GM19467 (cell line): ENCODE data around the gene BPIFA1.

ENCODE experiments used
- ATAC-seq: cut with Tn5 transposase; IDR thresholded peaks from one replicate; pipeline ENCODE4 v1.9.1; 2021; ENCODE audit warnings: mild to moderate bottlenecking, moderate library complexity; ENCODE audit not compliant: unreplicated experiment

The BPIFA1 gene

GRCh38 chr20:33239979-33240736, 4.4 kb downstream of the BPIFA1 start:
- ATAC-seq, result no peak

DNA sequence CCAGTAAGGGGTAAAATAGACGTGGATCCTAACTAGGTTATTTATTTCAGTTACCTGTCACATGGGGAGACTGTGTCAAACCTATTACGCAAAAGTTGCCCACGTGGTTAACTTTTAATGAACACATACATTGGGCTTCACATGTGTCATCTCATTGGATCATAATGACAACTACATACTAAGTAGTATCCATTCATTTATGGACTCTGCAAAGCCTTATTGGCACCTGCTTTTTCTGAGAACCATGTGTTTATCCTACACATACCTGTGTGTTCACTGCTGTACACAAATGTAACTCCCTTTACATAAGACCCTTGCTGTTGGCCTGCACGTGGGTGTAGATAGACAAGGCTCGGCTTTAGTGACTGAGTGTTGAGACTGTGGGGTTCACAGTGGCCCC, 5.1 kb downstream of the BPIFA1 start:
- no peak for ATAC-seq

GRCh38 chr20:33242319-33243100, 6.7 kb downstream of the BPIFA1 start:
- ATAC-seq, result no peak

DNA sequence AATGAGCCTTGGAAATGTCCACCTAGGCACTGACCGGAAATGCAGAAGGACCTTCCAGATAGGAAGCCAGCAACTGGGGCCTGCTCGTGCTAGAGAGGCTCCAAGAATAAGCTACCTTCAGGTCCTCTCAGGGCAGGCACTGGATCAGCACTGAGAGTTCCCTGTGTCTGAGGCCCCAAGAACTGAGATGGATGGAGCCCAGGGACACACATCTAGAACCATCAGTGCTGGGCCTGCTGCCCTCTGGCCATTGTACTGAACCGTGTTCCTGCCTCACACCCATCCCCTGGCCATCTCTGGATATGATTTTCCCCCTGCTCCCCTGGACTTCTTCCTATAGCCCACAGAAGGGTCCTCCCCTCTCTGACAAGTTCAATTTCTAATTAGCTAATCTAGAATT, 10.3 kb downstream of the BPIFA1 start:
- ATAC-seq, result no peak

- ATAC-seq, result no peak
These were observed 13.7 kb downstream of the BPIFA1 start for GRCh38 chr20:33249456-33249855.

GRCh38 chr20:33250666-33251065, 14.9 kb downstream of the BPIFA1 start:
- ATAC-seq, result no peak

DNA sequence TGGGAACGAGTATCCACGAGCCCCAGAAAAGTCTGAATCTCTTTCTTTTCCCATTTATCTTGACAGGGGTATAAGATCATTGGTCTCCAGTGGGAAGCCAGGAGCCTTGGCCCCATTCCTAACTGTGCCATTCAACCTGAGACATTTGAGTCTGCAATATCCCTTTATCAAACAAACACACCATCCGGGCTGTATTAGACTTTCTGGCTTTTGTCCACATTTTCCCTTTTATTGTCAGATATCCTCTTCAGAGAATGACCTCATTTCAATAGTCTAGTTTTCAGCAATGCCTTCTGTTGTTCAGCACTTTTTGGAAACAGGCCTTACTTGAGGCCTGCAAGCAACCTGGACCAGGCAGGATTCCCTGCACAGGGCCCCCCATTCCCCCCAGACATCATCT, 15.7 kb downstream of the BPIFA1 start:
- no peak for ATAC-seq

DNA sequence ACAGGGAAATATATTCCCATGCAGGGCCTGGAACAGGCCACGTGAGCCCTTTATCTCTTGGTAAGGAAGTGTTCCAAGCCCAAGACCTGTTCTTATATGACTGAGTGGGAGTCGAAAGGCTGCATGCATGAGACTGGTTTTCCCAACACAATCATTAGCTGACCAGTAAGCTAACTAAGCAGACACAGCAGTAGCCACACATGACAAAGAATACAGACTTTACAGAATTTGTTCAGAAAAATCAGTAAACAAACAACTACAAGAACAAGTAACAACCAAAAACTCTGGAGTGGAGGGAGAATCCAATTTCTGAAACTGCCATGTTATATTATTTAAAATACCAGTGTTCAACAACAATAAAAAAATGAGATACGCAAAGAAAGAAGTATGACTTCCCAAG, 16.7 kb downstream of the BPIFA1 start:
- no peak for ATAC-seq

GRCh38 chr20:33255005-33255404, 19.2 kb downstream of the BPIFA1 start:
- ATAC-seq, result no peak

DNA sequence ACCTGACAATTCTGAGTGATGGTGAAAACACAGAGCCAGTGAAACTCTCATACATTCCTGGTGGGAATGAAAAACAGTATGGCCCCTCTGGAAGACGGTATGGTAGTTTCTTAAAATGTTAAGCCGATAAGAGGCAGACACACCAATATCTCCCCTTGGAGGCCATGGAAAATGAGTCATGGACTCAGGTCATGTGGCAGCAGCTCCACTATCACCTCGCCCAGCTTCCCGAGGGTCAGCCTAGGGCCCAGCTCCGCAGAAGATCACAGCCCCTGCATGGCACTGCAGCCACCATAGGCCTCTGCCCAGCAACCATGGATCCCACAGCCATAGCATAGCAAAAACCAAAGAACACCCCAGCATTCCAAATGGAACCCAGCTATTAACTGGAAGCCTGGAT, 21.4 kb downstream of the BPIFA1 start:
- no peak for ATAC-seq

GRCh38 chr20:33259371-33259770, 23.6 kb downstream of the BPIFA1 start:
- no peak for ATAC-seq

DNA sequence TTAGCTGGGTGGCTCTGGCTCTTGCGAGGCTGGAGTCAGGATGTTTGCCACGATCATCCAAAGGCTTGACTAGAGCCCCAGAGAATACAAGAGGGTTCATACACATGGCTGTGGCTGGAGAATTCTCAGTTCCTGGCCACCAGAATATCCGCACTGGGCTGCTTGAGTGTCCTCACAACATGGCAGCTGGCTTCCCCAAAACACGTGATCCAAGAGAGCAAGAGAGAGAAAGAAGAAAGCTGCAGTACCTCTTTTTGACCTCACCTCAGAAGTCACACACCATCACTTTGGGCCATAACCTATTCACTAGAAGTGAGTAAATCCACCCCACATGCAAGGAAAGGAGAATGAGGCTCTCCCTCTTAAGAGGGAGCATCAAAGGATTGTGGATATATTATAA, 25.7 kb downstream of the BPIFA1 start:
- ATAC-seq, result no peak

DNA sequence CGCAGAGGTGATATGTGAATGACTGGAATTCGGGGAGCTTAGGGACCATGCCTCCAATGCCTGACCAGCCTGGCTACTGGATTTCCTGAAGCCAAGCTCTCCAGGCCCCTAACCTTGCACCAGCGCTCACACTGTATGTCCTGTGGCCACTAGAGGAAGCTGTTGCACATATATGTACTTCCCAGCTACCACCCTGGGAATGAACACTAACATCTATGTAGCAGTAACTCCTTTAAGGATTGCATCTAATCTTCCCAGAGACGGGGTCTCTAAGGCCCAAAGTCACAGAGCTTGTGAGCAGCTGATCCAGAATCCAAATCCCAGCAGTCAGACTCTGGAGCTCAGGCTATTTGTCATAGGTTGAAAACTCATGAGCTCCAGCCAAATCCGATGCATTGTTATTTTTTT, 26.9 kb downstream of the BPIFA1 start:
- no peak for ATAC-seq

- ATAC-seq, result no peak
These were observed 28.0 kb downstream of the BPIFA1 start for GRCh38 chr20:33263784-33264183.

DNA sequence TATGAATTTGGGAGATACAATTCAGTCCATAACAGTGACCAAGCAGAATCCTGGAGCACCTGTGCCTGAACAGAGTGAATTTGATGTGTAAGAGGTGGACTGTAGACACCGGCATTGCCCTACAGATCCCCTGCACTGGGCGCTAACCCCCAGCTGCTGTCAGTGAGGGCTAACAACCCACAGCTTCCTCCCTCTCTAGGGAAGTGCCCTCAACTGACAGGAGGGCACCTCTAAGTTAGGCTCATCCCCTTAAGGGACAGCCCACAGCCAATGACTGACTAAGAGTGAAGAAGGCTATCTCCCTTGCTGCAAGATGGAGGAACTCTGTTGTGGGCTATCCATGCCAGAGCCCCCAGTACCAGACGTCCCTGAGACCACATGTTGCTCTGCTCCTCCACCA, 31.9 kb downstream of the BPIFA1 start:
- no peak for ATAC-seq

- no peak for ATAC-seq
These were observed 36.5 kb downstream of the BPIFA1 start for GRCh38 chr20:33272155-33272873.

GRCh38 chr20:33273117-33273851, 37.5 kb downstream of the BPIFA1 start:
- no peak for ATAC-seq

- no peak for ATAC-seq
These were observed 39.4 kb downstream of the BPIFA1 start for GRCh38 chr20:33275215-33275614.

GRCh38 chr20:33275871-33276270, 40.1 kb downstream of the BPIFA1 start:
- no peak for ATAC-seq

GRCh38 chr20:33276303-33277113, 40.7 kb downstream of the BPIFA1 start:
- no peak for ATAC-seq
